ENCODE data around the gene OXA1L.

DNA sequence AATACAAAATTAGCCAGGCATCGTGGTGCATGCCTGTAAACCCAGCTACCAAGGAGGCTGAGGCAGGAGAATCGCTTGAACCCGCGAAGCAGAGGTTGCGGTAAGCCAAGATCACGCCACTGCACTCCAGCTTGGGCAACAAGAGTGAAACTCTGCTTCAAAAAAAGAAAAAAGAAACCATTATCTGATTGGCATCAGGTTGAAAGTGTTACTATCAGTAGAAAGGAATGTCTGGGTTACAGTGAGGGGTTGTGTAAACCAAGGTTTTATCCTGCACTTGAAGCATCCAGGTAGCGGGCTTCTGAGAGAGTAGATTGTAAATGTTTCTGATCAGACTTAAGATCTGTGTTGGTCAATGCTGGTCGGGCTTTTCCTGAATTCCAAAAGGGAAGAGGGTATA lies 14.1 kb upstream of the OXA1L start:
- TF ChIP-seq, protein P1, sequence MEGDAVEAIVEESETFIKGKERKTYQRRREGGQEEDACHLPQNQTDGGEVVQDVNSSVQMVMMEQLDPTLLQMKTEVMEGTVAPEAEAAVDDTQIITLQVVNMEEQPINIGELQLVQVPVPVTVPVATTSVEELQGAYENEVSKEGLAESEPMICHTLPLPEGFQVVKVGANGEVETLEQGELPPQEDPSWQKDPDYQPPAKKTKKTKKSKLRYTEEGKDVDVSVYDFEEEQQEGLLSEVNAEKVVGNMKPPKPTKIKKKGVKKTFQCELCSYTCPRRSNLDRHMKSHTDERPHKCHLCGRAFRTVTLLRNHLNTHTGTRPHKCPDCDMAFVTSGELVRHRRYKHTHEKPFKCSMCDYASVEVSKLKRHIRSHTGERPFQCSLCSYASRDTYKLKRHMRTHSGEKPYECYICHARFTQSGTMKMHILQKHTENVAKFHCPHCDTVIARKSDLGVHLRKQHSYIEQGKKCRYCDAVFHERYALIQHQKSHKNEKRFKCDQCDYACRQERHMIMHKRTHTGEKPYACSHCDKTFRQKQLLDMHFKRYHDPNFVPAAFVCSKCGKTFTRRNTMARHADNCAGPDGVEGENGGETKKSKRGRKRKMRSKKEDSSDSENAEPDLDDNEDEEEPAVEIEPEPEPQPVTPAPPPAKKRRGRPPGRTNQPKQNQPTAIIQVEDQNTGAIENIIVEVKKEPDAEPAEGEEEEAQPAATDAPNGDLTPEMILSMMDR (IDR thresholded peaks at IDR 0.05; ENCODE audit: low read depth, low read length, poor library complexity, severe bottlenecking): no peak
- TF ChIP-seq EZH2phosphoT487 (IDR thresholded peaks at IDR 0.05; ENCODE audit: borderline replicate concordance, low read length): no peak

All from DOHH2 (cell line).